Measurements from ENCODE around the gene ZNF497.

- TF ChIP-seq CTCF (IDR thresholded peaks at IDR 0.05; ENCODE audit: control extremely low read depth in 1 of 3, insufficient read depth in 1 of 3, low read depth in 1 of 3, low read length in 3 of 3) (no peak), SIN3A (conservative IDR thresholded peaks at IDR 0.05 in 1 of 2, IDR thresholded peaks at IDR 0.05 in 1 of 2; ENCODE audit: low read depth in 1 of 2, low read length in 2 of 2) (no peak), YY1 (IDR thresholded peaks at IDR 0.05; ENCODE audit: low read depth, low read length) (no peak), GABPA (IDR thresholded peaks at IDR 0.05; ENCODE audit: borderline replicate concordance, insufficient read depth, low read length) (no peak), POLR2AphosphoS5 (IDR thresholded peaks at IDR 0.05; ENCODE audit: low read depth, low read length) (no peak), JUN (IDR thresholded peaks at IDR 0.05; ENCODE audit: low read depth, low read length) (no peak), CHD7 (IDR thresholded peaks at IDR 0.05; ENCODE audit: insufficient replicate concordance, low read length) (no peak), NRF1 (IDR thresholded peaks at IDR 0.05; ENCODE audit: low read depth, low read length) (no peak), RAD21 (IDR thresholded peaks at IDR 0.05 in 1 of 2, conservative IDR thresholded peaks at IDR 0.05 in 1 of 2; ENCODE audit: low read depth in 2 of 2, low read length in 2 of 2) (no peak), PHF8 (conservative IDR thresholded peaks at IDR 0.05; ENCODE audit: low read depth, low read length) (no peak), TAF1 (IDR thresholded peaks at IDR 0.05; ENCODE audit: low read depth, low read length) (no peak), RFX5 (IDR thresholded peaks at IDR 0.05; ENCODE audit: borderline replicate concordance, low read depth, low read length) (no peak)
These were observed 45.2 kb upstream of the ZNF497 start for GRCh38 chr19:58407658-58408151.

All from H1 (cell line).